ENCODE measurements around the gene CIAO2B. TPM values are rescaled to one million over a fixed set of nuclear protein-coding genes. Genes with fewer than 3 reads are reported as not detected.

The CIAO2B gene
- total RNA-seq, result 69.4 TPM
- long read RNA-seq, transcript CIAO2B-203 (4 exons, 718 nt), result minor isoform, 5 of 41 reads
- long read RNA-seq, transcript CIAO2B-201 (5 exons, 676 nt), result major isoform, 34 of 41 reads
- long read RNA-seq, partial matches to known transcripts, result 2 of 41 reads
- long read RNA-seq, other reads (novel, unspliced or antisense), result 0 of 41 reads

DNA sequence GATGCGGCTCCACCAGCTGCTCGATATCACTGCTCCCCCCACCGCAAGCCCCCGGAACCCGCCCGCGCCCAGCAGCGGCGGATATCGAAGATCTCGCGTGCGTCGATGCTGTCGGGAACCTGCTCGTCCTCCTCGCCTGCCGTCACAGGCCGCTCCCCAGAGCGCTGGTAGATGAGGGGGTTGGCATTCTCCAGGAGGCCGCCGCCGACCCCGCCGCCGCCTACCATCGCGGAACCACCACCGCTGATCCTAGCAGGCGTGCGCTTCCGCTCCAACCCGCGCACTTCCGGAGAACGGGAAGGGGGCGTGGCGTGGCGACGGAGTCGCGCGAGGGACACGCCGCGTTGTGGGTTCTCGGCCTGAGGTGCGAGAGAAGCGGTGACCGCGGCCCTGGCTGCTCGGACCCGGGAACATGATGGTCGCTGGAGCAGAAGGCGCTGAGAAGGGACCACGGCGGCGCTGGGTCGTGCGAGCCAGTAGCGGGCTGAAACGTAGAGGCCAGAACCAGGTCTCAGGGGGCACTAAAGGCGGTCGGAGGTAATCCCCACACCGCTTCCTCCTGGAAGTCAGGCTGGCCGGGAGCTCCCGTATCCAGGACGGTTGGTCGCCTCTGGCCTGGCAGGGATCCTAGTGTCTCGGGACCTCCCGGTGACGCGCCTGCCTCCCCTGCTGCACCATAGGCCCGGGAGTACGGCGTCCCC, at the start of gene CIAO2B:
Gene CIAO2B, minus strand, starts transcription at position 265 of the 701 bp plus-strand sequence. Its CDS starts 38 bp downstream, at position 227.
- H3K27me3 ChIP-seq, result no peaks in the 10 kb centered on the region
- intact Hi-C loops (cut with DNase I), result no loop called here
- H3K36me3 ChIP-seq, result peaks cover 26% of the 10 kb centered on the region
- H3K27ac ChIP-seq, result peak within 1 kb of the TSS; percentile 92
- TF ChIP-seq, protein P1, sequence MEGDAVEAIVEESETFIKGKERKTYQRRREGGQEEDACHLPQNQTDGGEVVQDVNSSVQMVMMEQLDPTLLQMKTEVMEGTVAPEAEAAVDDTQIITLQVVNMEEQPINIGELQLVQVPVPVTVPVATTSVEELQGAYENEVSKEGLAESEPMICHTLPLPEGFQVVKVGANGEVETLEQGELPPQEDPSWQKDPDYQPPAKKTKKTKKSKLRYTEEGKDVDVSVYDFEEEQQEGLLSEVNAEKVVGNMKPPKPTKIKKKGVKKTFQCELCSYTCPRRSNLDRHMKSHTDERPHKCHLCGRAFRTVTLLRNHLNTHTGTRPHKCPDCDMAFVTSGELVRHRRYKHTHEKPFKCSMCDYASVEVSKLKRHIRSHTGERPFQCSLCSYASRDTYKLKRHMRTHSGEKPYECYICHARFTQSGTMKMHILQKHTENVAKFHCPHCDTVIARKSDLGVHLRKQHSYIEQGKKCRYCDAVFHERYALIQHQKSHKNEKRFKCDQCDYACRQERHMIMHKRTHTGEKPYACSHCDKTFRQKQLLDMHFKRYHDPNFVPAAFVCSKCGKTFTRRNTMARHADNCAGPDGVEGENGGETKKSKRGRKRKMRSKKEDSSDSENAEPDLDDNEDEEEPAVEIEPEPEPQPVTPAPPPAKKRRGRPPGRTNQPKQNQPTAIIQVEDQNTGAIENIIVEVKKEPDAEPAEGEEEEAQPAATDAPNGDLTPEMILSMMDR (IDR thresholded peaks at IDR 0.05), result no peak
- DNase-seq, result peak; percentile 95
- H3K4me1 ChIP-seq, result peaks cover 29% of the 10 kb centered on the region
- no peaks in the 10 kb centered on the region for H3K9me3 ChIP-seq
- peak; percentile 95 for ATAC-seq
- H3K4me3 ChIP-seq, result peak within 1 kb of the TSS; percentile 88

DNA sequence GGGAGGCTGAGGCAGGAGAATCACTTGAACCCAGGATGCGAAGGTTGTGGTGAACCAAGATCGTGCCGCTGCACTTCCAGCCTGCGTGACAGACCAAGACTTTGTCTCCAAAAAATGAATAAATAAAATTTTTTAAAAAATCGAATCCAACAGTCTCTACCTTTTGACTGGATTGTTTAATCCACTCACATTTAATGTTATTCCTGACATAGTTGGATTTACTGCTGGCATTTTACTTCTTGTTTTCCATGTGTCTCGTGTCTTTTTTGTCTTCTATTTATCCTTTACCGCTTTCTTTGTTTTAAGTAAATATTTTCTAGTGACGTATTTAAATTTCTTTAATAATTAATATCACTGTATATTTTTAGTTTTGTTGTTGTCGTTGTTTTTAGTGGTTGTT, 48.8 kb upstream of the CIAO2B start:
- TF ChIP-seq, protein P1 (IDR thresholded peaks at IDR 0.05), result no peak
- no peaks in the 10 kb centered on the region for H3K27me3 ChIP-seq
- intact Hi-C loops (cut with DNase I), result no loop called here
- H3K27ac ChIP-seq, result no peak overlapping the region
- DNase-seq, result no peak
- no peak overlapping the region for H3K4me3 ChIP-seq
- peaks cover 12% of the 10 kb centered on the region for H3K4me1 ChIP-seq
- H3K36me3 ChIP-seq, result no peaks in the 10 kb centered on the region
- H3K9me3 ChIP-seq, result no peaks in the 10 kb centered on the region
- ATAC-seq, result no peak

DNA sequence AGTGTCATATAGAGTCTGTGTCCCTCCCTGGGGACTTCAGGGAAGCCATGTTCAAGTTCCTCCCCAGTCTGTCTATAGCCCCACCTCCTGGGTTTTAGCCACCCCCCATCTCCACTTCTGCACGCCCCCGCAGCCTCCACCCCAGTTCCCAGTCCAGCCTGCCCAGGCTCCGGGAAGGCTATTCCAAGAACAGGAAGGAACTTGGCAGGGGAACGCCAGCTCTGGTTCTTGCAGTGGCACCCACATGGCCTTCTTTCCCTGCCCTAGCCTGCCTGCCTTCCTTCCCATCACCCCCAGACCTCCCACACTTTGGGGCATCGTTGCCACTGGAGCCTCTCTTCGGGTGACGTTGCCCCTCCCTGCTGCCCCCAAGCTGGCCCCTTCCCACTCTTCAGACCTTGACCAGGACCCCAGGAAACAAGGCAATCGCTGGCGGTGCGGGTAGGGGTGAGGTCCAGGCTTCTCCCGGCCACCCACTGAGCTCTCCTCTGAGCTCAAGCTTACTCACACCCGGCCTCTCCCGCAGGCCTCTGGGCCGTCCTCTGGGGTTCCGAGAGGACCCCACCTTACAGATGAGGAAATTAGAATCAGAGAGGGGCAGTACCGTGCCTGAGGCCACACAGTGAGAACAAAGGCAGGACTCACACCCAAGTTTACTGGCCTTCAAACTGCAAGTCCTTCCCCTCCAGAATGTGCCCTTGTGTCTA, 45.0 kb upstream of the CIAO2B start:
- TF ChIP-seq, protein P1 (IDR thresholded peaks at IDR 0.05), result no peak
- intact Hi-C loops (cut with DNase I), result loop anchor here (10.0 kb wide), 1 partner anchor 176 kb away; the partner anchor contains the start of genes B3GNT9, FBXL8 and TRADD
- DNase-seq (peak; percentile 87), ATAC-seq (peak; percentile 85)
- Histone ChIP-seq H3K4me1 (peaks cover 16% of the 10 kb centered on the region), H3K27me3 (no peaks in the 10 kb centered on the region), H3K4me3 (no peak overlapping the region), H3K9me3 (no peaks in the 10 kb centered on the region), H3K36me3 (no peaks in the 10 kb centered on the region), H3K27ac (no peak overlapping the region)

DNA sequence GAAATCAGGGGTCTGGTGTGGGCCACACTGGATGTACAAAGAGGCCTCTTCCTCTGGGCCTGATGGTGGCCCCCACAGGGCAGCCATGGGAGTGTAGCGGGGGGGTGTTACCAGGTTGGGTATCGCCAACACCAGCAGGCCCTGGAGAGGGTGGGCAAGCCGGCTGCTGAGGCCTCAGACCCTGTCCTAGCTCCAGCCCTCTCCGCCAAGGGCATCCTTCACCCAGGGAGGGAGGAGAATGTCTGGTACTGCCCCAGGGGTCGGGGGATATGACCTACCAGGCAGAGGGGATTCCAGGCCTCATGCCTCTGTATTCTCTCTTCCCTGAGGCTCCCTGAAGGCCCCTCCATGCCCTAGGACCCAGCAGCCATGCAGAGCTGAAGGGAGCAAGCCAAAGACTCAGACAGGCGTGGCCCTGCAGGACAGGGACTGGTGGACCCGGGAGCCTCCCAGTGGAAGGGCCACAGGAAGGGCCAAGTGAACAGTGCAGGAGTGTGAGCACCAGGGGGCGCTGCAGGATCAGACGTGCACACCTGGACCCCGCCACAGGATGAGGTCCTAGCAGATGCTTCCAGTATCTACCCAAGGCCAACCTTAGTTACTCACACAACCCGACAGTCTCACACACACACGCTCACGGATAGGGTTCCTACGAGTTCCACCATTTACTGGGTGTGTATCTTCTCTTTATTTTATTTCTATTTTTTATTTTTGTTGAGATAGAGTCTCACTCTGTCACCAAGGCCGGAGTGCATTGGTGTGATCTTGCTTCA, 43.3 kb upstream of the CIAO2B start:
- H3K4me1 ChIP-seq, result peaks cover 16% of the 10 kb centered on the region
- TF ChIP-seq, protein P1 (IDR thresholded peaks at IDR 0.05), result peak; percentile 98
- DNase-seq, result peak; percentile 93
- no peak overlapping the region for H3K4me3 ChIP-seq
- no peaks in the 10 kb centered on the region for H3K36me3 ChIP-seq
- no peak overlapping the region for H3K27ac ChIP-seq
- peak; percentile 94 for ATAC-seq
- intact Hi-C loops (cut with DNase I), result loop anchor here (10.0 kb wide), 1 partner anchor 177 kb away; the partner anchor contains the start of genes B3GNT9, FBXL8 and TRADD
- H3K9me3 ChIP-seq, result no peaks in the 10 kb centered on the region
- H3K27me3 ChIP-seq, result no peaks in the 10 kb centered on the region

DNA sequence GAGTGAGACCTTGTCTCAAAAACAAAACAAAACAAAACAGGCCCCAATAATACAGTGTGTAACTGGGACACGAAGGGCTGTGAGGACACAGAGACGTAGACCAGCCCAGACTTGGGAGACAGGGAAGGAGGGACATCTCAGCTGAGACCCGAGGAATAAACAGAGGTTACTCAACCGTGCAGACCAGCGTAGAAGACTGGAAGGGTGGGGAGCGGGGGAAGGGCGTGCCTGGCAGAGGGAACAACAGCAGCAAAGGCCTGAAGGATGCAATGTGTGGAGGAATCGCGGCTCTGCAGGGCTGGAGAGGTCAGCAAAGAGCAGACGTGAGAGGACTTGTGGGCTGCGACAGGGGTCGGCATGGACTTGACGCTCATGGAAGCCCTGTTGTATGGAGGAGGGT, 42.5 kb upstream of the CIAO2B start:
- Histone ChIP-seq H3K4me1 (peaks cover 16% of the 10 kb centered on the region), H3K36me3 (no peaks in the 10 kb centered on the region), H3K27ac (no peak overlapping the region), H3K27me3 (no peaks in the 10 kb centered on the region), H3K4me3 (no peak overlapping the region), H3K9me3 (no peaks in the 10 kb centered on the region)
- no peak for ATAC-seq
- TF ChIP-seq, protein P1 (IDR thresholded peaks at IDR 0.05), result no peak
- DNase-seq, result no peak
- intact Hi-C loops (cut with DNase I), result loop anchor here (10.0 kb wide), 1 partner anchor 178 kb away; the partner anchor contains the start of genes B3GNT9, FBXL8 and TRADD

Data from upper lobe of right lung (tissue), 1 donor.